Activated T-cell treated with anti-CD3 and anti-CD28 coated beads, Interleukin-2, amount 50 U/mL, for 24 hours (primary cell): Measurements from ENCODE around the gene PPM1D.
"Not testable (repeated sequence)": the region's sequence is repeated elsewhere in the genome, so short reads cannot be mapped to it uniquely, and the experiment has no call there.

Experiments
- DNase-seq: peaks from one replicate; pipeline ENCODE4 v3.0.0-alpha.2; 2020
- H3K27ac Mint-ChIP-seq: 2 replicates; pipeline ENCODE4 v1.8.0; 2020; ENCODE audit warnings: mild to moderate bottlenecking, mixed read lengths
- H3K27me3 Mint-ChIP-seq: 2 replicates; pipeline ENCODE4 v1.8.0; 2020; ENCODE audit warnings: mixed read lengths
- H3K36me3 Mint-ChIP-seq: 2 replicates; pipeline ENCODE4 v1.8.0; 2020; ENCODE audit warnings: low read depth, mixed read lengths
- H3K4me1 Mint-ChIP-seq: 2 replicates; pipeline ENCODE4 v1.8.0; 2020; ENCODE audit warnings: low read depth, mixed read lengths
- H3K4me3 Mint-ChIP-seq: 2 replicates; pipeline ENCODE4 v1.8.0; 2020; ENCODE audit warnings: mild to moderate bottlenecking, moderate library complexity, mixed read lengths
- H3K9me3 Mint-ChIP-seq: 2 replicates; pipeline ENCODE4 v1.8.0; 2020; ENCODE audit warnings: mixed read lengths

The PPM1D gene

GRCh38 chr17:60599620-60600489, at the start of gene PPM1D:
PPM1D (plus strand) TSS chr17:60600193; CDS start chr17:60600415, 222 bp downstream.
- Mint-ChIP-seq H3K36me3 (peaks cover 27% of the 10 kb centered on the region), H3K9me3 (no peaks in the 10 kb centered on the region), H3K27me3 (no peaks in the 10 kb centered on the region), H3K4me3 (peak within 1 kb of the TSS; percentile 93), H3K4me1 (peaks cover 40% of the 10 kb centered on the region), H3K27ac (peak within 1 kb of the TSS; percentile 99)
- peak; percentile 97 for DNase-seq

DNA sequence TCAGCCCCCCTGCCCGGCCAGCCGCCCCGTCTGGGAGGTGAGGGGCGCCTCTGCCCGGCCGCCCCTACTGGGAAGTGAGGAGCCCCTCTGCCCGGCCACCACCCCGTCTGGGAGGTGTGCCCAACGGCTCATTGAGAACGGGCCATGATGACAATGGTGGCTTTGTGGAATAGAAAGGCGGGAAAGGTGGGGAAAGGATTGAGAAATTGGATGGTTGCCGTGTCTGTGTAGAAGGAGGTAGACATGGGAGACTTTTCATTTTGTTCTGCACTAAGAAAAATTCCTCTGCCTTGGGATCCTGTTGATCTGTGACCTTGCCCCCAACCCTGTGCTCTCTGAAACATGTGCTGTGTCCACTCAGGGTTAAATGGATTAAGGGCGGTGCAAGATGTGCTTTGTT, 47.7 kb upstream of the PPM1D start:
- not testable (repeated sequence) for H3K27me3 Mint-ChIP-seq, H3K36me3 Mint-ChIP-seq, DNase-seq, H3K4me1 Mint-ChIP-seq, H3K9me3 Mint-ChIP-seq, H3K4me3 Mint-ChIP-seq, H3K27ac Mint-ChIP-seq

DNA sequence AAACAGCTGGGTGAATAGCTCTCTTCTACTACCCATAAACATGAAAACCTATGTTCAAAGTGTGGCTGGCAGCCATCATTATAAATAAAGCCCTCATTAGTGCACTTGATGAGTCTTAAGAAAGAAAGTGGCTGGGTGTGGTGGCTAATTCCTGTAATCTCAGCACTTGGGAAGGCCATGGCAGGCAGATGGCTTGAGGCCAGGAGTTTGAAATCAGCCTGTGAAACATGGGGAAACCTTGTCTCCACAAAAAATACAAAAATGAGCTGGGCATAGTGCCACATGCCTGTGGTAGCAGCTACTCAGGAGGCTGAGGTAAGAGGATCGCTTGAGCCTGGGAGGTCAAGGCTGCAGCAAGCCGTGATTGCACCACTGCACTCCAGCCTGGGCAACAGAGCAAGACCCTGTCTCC, 45.6 kb upstream of the PPM1D start:
- no peak for DNase-seq
- no peak overlapping the region for H3K27ac Mint-ChIP-seq
- H3K27me3 Mint-ChIP-seq: no peaks in the 10 kb centered on the region
- H3K4me1 Mint-ChIP-seq: no peaks in the 10 kb centered on the region
- H3K4me3 Mint-ChIP-seq: no peak overlapping the region
- no peaks in the 10 kb centered on the region for H3K36me3 Mint-ChIP-seq
- peaks cover 15% of the 10 kb centered on the region for H3K9me3 Mint-ChIP-seq

DNA sequence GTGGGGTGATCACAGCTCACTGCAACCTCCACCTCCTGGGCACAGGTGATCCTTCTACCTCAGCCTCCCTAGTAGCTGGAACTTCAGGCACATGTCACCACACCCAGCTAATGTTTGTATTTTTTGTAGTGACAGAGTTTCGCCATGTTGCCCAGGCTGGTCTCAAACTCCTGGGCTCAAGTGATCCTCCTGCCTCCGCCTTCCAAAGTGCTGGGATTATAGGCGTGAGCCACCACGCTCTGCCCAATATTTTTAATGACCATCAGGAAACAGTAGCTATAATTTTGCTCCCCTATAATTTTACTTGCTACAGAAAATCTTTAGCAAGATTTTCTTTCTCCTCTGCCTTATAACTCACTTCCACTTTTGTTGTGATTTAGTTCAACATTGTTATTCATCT, 44.2 kb upstream of the PPM1D start:
- no peak for DNase-seq
- H3K9me3 Mint-ChIP-seq: peaks cover 15% of the 10 kb centered on the region
- no peak overlapping the region for H3K27ac Mint-ChIP-seq
- H3K4me3 Mint-ChIP-seq: no peak overlapping the region
- no peaks in the 10 kb centered on the region for H3K36me3 Mint-ChIP-seq
- no peaks in the 10 kb centered on the region for H3K27me3 Mint-ChIP-seq
- no peaks in the 10 kb centered on the region for H3K4me1 Mint-ChIP-seq

DNA sequence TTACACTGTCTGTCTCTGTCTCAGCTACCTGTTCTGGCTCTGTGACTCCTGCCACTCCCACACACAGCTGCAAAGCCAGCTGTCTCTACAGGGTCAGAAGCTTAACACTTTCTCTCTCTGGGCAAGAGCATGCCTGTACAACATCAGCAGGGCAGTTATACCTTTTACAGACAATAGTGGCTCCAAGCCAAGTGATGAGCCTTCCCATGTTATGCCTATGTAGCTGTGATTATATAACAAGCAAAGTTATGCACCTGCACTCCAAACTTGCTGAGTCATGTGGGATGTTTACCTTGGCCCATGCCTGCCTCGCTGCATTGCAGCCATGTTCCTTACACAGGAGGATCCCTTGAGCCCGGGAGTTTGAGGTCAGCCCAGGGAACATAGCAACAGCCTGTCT, 42.2 kb upstream of the PPM1D start:
- Mint-ChIP-seq H3K4me3 (no peak overlapping the region), H3K27ac (no peak overlapping the region), H3K36me3 (no peaks in the 10 kb centered on the region), H3K4me1 (no peaks in the 10 kb centered on the region), H3K27me3 (no peaks in the 10 kb centered on the region), H3K9me3 (peaks cover 15% of the 10 kb centered on the region)
- no peak for DNase-seq

GRCh38 chr17:60559659-60559994, 40.4 kb upstream of the PPM1D start:
- no peaks in the 10 kb centered on the region for H3K36me3 Mint-ChIP-seq
- DNase-seq: no peak
- no peak overlapping the region for H3K4me3 Mint-ChIP-seq
- no peak overlapping the region for H3K27ac Mint-ChIP-seq
- H3K4me1 Mint-ChIP-seq: no peaks in the 10 kb centered on the region
- H3K27me3 Mint-ChIP-seq: no peaks in the 10 kb centered on the region
- H3K9me3 Mint-ChIP-seq: peaks cover 15% of the 10 kb centered on the region

GRCh38 chr17:60559995-60560859, 39.8 kb upstream of the PPM1D start:
- H3K9me3 Mint-ChIP-seq: peaks cover 15% of the 10 kb centered on the region
- no peaks in the 10 kb centered on the region for H3K27me3 Mint-ChIP-seq
- H3K4me3 Mint-ChIP-seq: no peak overlapping the region
- H3K27ac Mint-ChIP-seq: no peak overlapping the region
- DNase-seq: no peak
- no peaks in the 10 kb centered on the region for H3K36me3 Mint-ChIP-seq
- no peaks in the 10 kb centered on the region for H3K4me1 Mint-ChIP-seq

DNA sequence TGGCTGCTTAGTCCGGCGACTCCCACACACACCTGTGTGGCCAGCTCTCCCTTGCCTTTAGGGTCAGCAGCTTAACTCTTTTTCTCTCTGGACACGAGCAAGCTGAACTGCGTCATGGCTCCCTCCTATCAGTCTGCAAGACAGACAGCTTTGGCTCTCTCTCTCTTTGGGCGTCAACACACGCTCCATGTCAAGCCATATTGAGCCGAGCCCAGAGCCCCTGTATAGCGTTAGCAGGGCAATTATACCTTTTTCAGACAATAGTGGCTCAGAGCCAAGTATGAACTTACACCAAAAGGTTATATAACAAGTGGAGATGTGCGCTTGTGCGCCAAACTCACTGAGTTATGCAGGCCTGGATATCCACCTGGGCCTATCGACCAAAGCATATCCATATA, 39.1 kb upstream of the PPM1D start:
- H3K27ac Mint-ChIP-seq: no peak overlapping the region
- H3K9me3 Mint-ChIP-seq: peaks cover 15% of the 10 kb centered on the region
- H3K4me3 Mint-ChIP-seq: no peak overlapping the region
- H3K4me1 Mint-ChIP-seq: no peaks in the 10 kb centered on the region
- no peaks in the 10 kb centered on the region for H3K27me3 Mint-ChIP-seq
- no peak for DNase-seq
- H3K36me3 Mint-ChIP-seq: no peaks in the 10 kb centered on the region

DNA sequence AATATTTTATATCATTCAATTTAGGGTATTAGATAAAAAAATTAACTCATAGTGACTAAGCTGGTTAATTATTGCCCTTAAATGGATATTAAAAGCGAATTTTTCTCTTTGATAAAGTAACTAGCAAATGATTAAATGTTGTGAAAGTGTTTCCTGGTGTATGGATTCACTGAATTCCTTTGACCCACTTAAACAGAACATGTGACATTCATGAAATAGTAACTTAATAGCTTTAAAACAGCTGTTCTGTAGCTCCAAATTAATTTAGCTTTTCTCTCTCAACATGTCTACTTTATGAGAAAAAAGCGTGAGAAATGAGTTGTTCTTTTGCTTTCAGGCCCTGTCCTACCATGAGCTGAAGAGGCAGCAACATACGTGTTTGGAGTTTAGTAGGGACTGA, 37.6 kb upstream of the PPM1D start:
- peaks cover 12% of the 10 kb centered on the region for H3K9me3 Mint-ChIP-seq
- H3K27ac Mint-ChIP-seq: no peak overlapping the region
- no peak for DNase-seq
- no peaks in the 10 kb centered on the region for H3K36me3 Mint-ChIP-seq
- no peaks in the 10 kb centered on the region for H3K4me1 Mint-ChIP-seq
- no peak overlapping the region for H3K4me3 Mint-ChIP-seq
- no peaks in the 10 kb centered on the region for H3K27me3 Mint-ChIP-seq

- H3K4me1 Mint-ChIP-seq: no peaks in the 10 kb centered on the region
- no peaks in the 10 kb centered on the region for H3K27me3 Mint-ChIP-seq
- H3K36me3 Mint-ChIP-seq: no peaks in the 10 kb centered on the region
- H3K9me3 Mint-ChIP-seq: no peaks in the 10 kb centered on the region
- H3K4me3 Mint-ChIP-seq: no peak overlapping the region
- no peak overlapping the region for H3K27ac Mint-ChIP-seq
- DNase-seq: no peak
Observed at GRCh38 chr17:60563743-60564142, 36.2 kb upstream of the PPM1D start.

DNA sequence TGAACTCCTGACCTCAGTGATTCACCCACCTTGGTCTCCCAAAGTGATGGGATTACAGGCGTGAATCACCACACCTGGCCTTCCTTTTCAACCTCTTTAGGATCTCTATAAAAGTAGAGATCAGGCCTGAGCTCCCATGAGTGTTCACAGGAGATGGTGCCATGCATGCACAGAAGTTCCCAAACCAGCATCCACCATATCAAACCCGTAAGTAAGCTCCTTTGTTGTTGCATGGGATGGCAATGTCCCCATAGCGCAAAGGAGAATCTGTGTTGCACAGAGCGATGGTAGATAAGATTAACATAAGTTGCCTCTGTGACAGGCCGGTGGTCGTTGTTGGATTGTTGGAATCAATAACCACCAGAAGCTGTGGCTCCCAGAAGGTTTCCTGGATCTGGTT, 34.8 kb upstream of the PPM1D start:
- H3K4me3 Mint-ChIP-seq: no peak overlapping the region
- H3K9me3 Mint-ChIP-seq: no peaks in the 10 kb centered on the region
- H3K27ac Mint-ChIP-seq: no peak overlapping the region
- H3K36me3 Mint-ChIP-seq: no peaks in the 10 kb centered on the region
- no peak for DNase-seq
- H3K4me1 Mint-ChIP-seq: no peaks in the 10 kb centered on the region
- H3K27me3 Mint-ChIP-seq: no peaks in the 10 kb centered on the region

- no peak for DNase-seq
- peaks cover 7% of the 10 kb centered on the region for H3K4me1 Mint-ChIP-seq
- H3K27me3 Mint-ChIP-seq: peaks cover 11% of the 10 kb centered on the region
- H3K9me3 Mint-ChIP-seq: no peaks in the 10 kb centered on the region
- H3K36me3 Mint-ChIP-seq: no peaks in the 10 kb centered on the region
- no peak overlapping the region for H3K4me3 Mint-ChIP-seq
- H3K27ac Mint-ChIP-seq: no peak overlapping the region
Observed at GRCh38 chr17:60573236-60574051, 26.5 kb upstream of the PPM1D start.

- H3K36me3 Mint-ChIP-seq: no peaks in the 10 kb centered on the region
- H3K27me3 Mint-ChIP-seq: peaks cover 3% of the 10 kb centered on the region
- H3K4me3 Mint-ChIP-seq: peak overlapping the region; percentile 67
- H3K4me1 Mint-ChIP-seq: peaks cover 7% of the 10 kb centered on the region
- no peak for DNase-seq
- H3K27ac Mint-ChIP-seq: no peak overlapping the region
- H3K9me3 Mint-ChIP-seq: no peaks in the 10 kb centered on the region
Observed at GRCh38 chr17:60577147-60577915, 22.7 kb upstream of the PPM1D start.

DNA sequence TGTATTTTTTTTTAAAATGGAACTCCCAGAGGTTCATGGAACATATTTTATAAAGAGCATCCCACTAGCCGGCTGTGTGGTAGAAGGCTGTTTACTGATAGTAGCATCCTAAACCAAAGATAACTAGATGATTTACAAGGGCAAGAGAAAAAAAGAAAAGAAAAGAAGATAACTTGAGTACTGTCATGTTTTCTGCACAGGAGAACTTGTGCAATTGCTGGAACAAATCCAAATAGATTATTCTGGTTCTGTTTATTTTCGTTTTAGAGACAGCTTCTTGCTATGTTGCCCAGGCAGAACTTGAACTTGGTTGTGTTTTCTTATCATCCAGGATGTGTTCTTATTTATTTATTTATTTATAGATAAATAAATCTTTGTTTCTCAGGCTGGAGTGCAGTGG, 20.9 kb upstream of the PPM1D start:
- no peak overlapping the region for H3K27ac Mint-ChIP-seq
- H3K4me1 Mint-ChIP-seq: peaks cover 7% of the 10 kb centered on the region
- H3K9me3 Mint-ChIP-seq: no peaks in the 10 kb centered on the region

More for the DNA sequence above, 20.9 kb upstream of the PPM1D start:
- H3K36me3 Mint-ChIP-seq: no peaks in the 10 kb centered on the region
- no peak overlapping the region for H3K4me3 Mint-ChIP-seq
- no peaks in the 10 kb centered on the region for H3K27me3 Mint-ChIP-seq
- no peak for DNase-seq
